Measurements from ENCODE around the gene PAF1.

PAF1 gene

DNA sequence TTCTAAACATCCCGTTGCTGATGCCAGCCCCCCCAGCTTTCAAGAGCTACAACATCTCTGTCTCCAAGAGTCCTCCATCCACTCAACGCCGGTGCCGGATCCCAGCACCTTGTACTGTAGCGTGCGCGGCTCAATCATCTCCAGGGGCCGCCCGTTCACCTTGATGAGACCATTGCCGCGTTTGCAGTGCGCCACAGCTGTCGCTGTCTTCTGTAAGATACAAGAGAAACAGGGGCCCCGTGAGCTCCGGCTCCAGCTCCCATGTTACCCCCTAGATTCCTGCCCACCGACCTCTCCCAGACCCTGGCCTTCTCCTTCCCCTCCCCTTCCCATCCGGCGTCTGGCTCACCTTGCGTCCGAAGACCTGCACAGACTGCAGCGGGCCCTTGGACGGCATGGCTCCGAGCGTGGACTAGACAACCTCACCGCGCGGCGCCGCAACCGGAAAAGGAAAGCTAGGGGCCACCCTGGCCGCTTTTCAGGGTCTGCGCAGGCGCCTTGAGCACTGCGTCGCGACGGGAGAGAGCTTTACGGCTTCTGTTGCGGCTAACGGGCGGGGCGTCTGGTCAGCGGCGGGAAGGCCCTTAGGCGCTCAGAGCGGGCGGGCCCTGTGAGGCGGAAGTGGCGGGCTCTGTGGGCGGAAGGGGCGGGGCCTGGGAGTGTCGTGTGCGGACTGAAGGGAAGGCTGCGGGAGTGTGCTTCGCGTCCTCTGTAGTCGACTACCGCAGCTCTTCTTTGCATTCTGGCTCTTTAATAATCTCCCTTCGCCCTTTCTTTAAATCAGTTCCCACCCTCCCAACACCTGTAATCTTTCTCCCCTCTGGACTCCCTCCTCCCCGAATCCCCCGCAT lies 44.8 kb upstream of the PAF1 start, which contains the start of gene RPS16:
TSS of gene RPS16 (minus strand) at position 451 of the 851 bp plus-strand sequence. CDS start at position 397, 54 bp downstream.
- DNase-seq (ENCODE audit: low read depth in 1 of 2, low spot score in 1 of 2), result peak; percentile 97 to 98
- peak within 1 kb of the TSS; percentile 55 for H3K4me3 ChIP-seq (replicated peaks; ENCODE audit: insufficient read depth, low read length)
- H3K27me3 ChIP-seq (ENCODE audit: insufficient read depth, poor library complexity, severe bottlenecking), result no peaks in the 10 kb centered on the region
- TF ChIP-seq POLR2AphosphoS5 (IDR thresholded peaks at IDR 0.05; ENCODE audit: low read depth), result peak; percentile 99
- TF ChIP-seq, protein P1, sequence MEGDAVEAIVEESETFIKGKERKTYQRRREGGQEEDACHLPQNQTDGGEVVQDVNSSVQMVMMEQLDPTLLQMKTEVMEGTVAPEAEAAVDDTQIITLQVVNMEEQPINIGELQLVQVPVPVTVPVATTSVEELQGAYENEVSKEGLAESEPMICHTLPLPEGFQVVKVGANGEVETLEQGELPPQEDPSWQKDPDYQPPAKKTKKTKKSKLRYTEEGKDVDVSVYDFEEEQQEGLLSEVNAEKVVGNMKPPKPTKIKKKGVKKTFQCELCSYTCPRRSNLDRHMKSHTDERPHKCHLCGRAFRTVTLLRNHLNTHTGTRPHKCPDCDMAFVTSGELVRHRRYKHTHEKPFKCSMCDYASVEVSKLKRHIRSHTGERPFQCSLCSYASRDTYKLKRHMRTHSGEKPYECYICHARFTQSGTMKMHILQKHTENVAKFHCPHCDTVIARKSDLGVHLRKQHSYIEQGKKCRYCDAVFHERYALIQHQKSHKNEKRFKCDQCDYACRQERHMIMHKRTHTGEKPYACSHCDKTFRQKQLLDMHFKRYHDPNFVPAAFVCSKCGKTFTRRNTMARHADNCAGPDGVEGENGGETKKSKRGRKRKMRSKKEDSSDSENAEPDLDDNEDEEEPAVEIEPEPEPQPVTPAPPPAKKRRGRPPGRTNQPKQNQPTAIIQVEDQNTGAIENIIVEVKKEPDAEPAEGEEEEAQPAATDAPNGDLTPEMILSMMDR (IDR thresholded peaks at IDR 0.05; ENCODE audit: insufficient read depth, low read length), result no peak
- TF ChIP-seq, protein P2, sequence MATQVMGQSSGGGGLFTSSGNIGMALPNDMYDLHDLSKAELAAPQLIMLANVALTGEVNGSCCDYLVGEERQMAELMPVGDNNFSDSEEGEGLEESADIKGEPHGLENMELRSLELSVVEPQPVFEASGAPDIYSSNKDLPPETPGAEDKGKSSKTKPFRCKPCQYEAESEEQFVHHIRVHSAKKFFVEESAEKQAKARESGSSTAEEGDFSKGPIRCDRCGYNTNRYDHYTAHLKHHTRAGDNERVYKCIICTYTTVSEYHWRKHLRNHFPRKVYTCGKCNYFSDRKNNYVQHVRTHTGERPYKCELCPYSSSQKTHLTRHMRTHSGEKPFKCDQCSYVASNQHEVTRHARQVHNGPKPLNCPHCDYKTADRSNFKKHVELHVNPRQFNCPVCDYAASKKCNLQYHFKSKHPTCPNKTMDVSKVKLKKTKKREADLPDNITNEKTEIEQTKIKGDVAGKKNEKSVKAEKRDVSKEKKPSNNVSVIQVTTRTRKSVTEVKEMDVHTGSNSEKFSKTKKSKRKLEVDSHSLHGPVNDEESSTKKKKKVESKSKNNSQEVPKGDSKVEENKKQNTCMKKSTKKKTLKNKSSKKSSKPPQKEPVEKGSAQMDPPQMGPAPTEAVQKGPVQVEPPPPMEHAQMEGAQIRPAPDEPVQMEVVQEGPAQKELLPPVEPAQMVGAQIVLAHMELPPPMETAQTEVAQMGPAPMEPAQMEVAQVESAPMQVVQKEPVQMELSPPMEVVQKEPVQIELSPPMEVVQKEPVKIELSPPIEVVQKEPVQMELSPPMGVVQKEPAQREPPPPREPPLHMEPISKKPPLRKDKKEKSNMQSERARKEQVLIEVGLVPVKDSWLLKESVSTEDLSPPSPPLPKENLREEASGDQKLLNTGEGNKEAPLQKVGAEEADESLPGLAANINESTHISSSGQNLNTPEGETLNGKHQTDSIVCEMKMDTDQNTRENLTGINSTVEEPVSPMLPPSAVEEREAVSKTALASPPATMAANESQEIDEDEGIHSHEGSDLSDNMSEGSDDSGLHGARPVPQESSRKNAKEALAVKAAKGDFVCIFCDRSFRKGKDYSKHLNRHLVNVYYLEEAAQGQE (IDR thresholded peaks at IDR 0.05; ENCODE audit: insufficient replicate concordance, low read depth), result peak; percentile 75
- peak; percentile 71; the same call in 1 of the 2 replicates for TF ChIP-seq SPI1 (IDR thresholded peaks at IDR 0.05; ENCODE audit: borderline replicate concordance, low read depth)
- peak; percentile 85 for TF ChIP-seq GABPA (IDR thresholded peaks at IDR 0.05; ENCODE audit: low read depth)
- H3K27ac ChIP-seq (replicated peaks), result peak within 1 kb of the TSS; percentile 88

DNA sequence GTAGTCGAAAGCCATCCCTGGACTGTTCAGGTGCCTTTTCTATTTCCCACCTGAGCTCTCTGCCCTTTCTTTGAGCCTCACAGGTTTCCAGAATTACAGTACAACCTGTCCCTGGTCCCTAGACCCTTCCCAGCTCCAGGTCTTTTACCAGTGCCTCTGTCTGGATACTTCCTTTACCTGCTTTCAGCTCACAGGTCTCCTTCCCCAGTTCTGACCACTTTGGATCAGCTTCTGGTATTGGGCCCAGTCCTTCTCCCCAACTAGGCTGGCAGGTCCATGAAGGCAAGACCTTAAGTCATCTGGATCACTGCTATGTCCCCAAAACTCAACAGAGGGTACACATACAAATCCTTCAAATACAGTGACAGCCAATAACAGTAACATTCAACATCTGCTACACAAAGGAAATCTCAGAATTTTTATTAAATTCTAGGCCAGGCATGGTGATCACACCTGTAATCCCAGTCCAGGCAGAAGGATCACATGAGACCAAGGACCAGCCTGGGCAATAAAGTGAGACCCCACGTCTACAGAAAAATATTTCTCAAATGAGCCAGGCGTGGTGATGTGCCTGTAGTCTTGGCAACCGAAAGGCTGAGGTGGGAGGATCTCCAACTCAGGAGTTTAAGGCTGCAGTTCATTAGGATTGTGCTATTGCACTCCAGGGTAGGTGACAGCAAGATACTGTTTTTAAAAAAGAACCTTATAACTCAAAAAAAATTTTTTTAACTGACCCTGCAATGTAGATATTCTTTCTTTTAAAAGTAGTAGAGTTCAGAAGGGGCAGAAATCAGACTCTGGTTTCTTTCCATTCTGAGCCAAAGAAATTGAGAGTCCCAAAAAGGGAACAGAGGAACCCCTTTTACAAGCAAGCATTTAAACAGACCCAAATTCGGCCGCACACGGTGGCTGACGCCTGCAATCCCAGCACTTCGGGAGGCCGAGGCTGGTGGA lies 43.5 kb upstream of the PAF1 start:
- Histone ChIP-seq H3K27me3 (ENCODE audit: insufficient read depth, poor library complexity, severe bottlenecking) (no peaks in the 10 kb centered on the region), H3K27ac (replicated peaks) (peak overlapping the region; percentile 88)

More for the DNA sequence above, 43.5 kb upstream of the PAF1 start:
- TF ChIP-seq POLR2AphosphoS5 (IDR thresholded peaks at IDR 0.05; ENCODE audit: low read depth) (no peak), SPI1 (IDR thresholded peaks at IDR 0.05; ENCODE audit: borderline replicate concordance, low read depth) (no peak; the same call in 1 of the 2 replicates), GABPA (IDR thresholded peaks at IDR 0.05; ENCODE audit: low read depth) (no peak)
- TF ChIP-seq, protein P1 (IDR thresholded peaks at IDR 0.05; ENCODE audit: insufficient read depth, low read length), result no peak
- TF ChIP-seq, protein P2 (IDR thresholded peaks at IDR 0.05; ENCODE audit: insufficient replicate concordance, low read depth), result no peak
- H3K4me3 ChIP-seq (replicated peaks; ENCODE audit: insufficient read depth, low read length), result peak overlapping the region; percentile 55
- no peak for DNase-seq (ENCODE audit: low read depth in 1 of 2, low spot score in 1 of 2)

All from HL-60 (cell line).